Chondrocyte (in vitro differentiated cells): ENCODE data around the gene RAD51B. TPM values are rescaled to one million over a fixed set of nuclear protein-coding genes. Genes with fewer than 3 reads are reported as not detected.
A peak's percentile ranks its signal among the peaks of the same experiment; 100 is the strongest.

ENCODE experiments used
- DNase-seq: peaks from one replicate; pipeline ENCODE4 v3.0.0; 2021; ENCODE audit warnings: mixed read lengths, low spot score
- H3K27ac Mint-ChIP-seq: one replicate; pipeline ENCODE4 v1.8.0; 2021; ENCODE audit warnings: mild to moderate bottlenecking, moderate library complexity, mixed read lengths; ENCODE audit not compliant: unreplicated experiment
- H3K27me3 Mint-ChIP-seq: 2 replicates; pipeline ENCODE4 v1.8.0; 2021; ENCODE audit warnings: low read depth, mixed read lengths
- H3K36me3 Mint-ChIP-seq: 2 replicates; pipeline ENCODE4 v1.8.0; 2021; ENCODE audit warnings: low read depth, mixed read lengths
- H3K4me1 Mint-ChIP-seq: 2 replicates; pipeline ENCODE4 v1.8.0; 2021; ENCODE audit warnings: low read depth, mild to moderate bottlenecking, mixed read lengths
- H3K4me3 Mint-ChIP-seq: one replicate; pipeline ENCODE4 v1.8.0; 2021; ENCODE audit warnings: mild to moderate bottlenecking, moderate library complexity, mixed read lengths; ENCODE audit not compliant: unreplicated experiment
- H3K9me3 Mint-ChIP-seq: 2 replicates; pipeline ENCODE4 v1.8.0; 2021; ENCODE audit warnings: low read depth, mixed read lengths
- CTCF ChIP-seq: fragments of 200-600 bp; sonication (generic); IDR thresholded peaks from 2 replicates; pipeline ENCODE4 v1.5.0; 2021; ENCODE audit warnings: antibody characterized with exemption, mild to moderate bottlenecking, moderate library complexity
- total RNA-seq: library from RNA; stranded (reverse); gene quantifications from 3 replicates; pipeline ENCODE4 v1.2.1, GENCODE V29; 2021

RAD51B gene
- total RNA-seq, 1 donor from 2014 or later = 8.2 TPM

- Mint-ChIP-seq H3K4me1 (peaks cover 50% of the 10 kb centered on the region), H3K36me3 (no peaks in the 10 kb centered on the region), H3K4me3 (no peak overlapping the region), H3K27me3 (no peaks in the 10 kb centered on the region), H3K27ac (peak overlapping the region; percentile 82), H3K9me3 (no peaks in the 10 kb centered on the region)
- DNase-seq = no peak
- no peak for TF ChIP-seq CTCF
Measured at GRCh38 chr14:68564191-68564825, 744.7 kb downstream of the RAD51B start.

- TF ChIP-seq CTCF = no peak
- Mint-ChIP-seq H3K27ac (no peak overlapping the region), H3K27me3 (no peaks in the 10 kb centered on the region), H3K4me3 (no peak overlapping the region), H3K4me1 (peaks cover 58% of the 10 kb centered on the region), H3K36me3 (no peaks in the 10 kb centered on the region), H3K9me3 (no peaks in the 10 kb centered on the region)
- DNase-seq = no peak
Measured at GRCh38 chr14:68564826-68565759, 745.5 kb downstream of the RAD51B start.

- no peak for TF ChIP-seq CTCF
- H3K4me1 Mint-ChIP-seq = peaks cover 59% of the 10 kb centered on the region
- no peak for DNase-seq
- H3K36me3 Mint-ChIP-seq = no peaks in the 10 kb centered on the region
- H3K9me3 Mint-ChIP-seq = no peaks in the 10 kb centered on the region
- H3K27me3 Mint-ChIP-seq = no peaks in the 10 kb centered on the region
- H3K27ac Mint-ChIP-seq = no peak overlapping the region
- no peak overlapping the region for H3K4me3 Mint-ChIP-seq
Measured at GRCh38 chr14:68566075-68566474, 746.5 kb downstream of the RAD51B start.

GRCh38 chr14:68568907-68569897, 749.6 kb downstream of the RAD51B start:
- Mint-ChIP-seq H3K4me3 (no peak overlapping the region), H3K27ac (no peak overlapping the region), H3K27me3 (no peaks in the 10 kb centered on the region), H3K4me1 (peaks cover 32% of the 10 kb centered on the region), H3K9me3 (no peaks in the 10 kb centered on the region), H3K36me3 (no peaks in the 10 kb centered on the region)
- no peak for TF ChIP-seq CTCF
- no peak for DNase-seq
